BLaER1 (cell line): Measurements from ENCODE around the gene PICALM.

ENCODE experiments used
- H3K27ac ChIP-seq: shearing (Covaris generic); formaldehyde crosslinking; 2 replicates; pipeline ENCODE4 v1.8.1; 2022
- H3K27me3 ChIP-seq: shearing (Covaris generic); formaldehyde crosslinking; 2 replicates; pipeline ENCODE4 v1.8.1; 2022
- H3K36me3 ChIP-seq: shearing (Covaris generic); formaldehyde crosslinking; 2 replicates; pipeline ENCODE4 v1.8.1; 2022
- H3K4me1 ChIP-seq: shearing (Covaris generic); formaldehyde crosslinking; 2 replicates; pipeline ENCODE4 v1.8.1; 2022
- H3K4me2 ChIP-seq: shearing (Covaris generic); formaldehyde crosslinking; 2 replicates; pipeline ENCODE4 v1.8.1; 2022
- H3K4me3 ChIP-seq: shearing (Covaris generic); formaldehyde crosslinking; 2 replicates; pipeline ENCODE4 v1.8.1; 2022
- H3K9ac ChIP-seq: shearing (Covaris generic); formaldehyde crosslinking; 2 replicates; pipeline ENCODE4 v1.8.1; 2022
- H3K9me3 ChIP-seq: shearing (Covaris generic); formaldehyde crosslinking; 2 replicates; pipeline ENCODE4 v1.8.1; 2022
- H4K20me1 ChIP-seq: shearing (Covaris generic); formaldehyde crosslinking; 2 replicates; pipeline ENCODE4 v1.8.1; 2022
- Cebpa-rat ChIP-seq: shearing (Covaris generic); IDR thresholded peaks from 2 replicates; pipeline ENCODE4 v1.8.1; 2022

PICALM gene

GRCh38 chr11:86035164-86035563, 33.7 kb downstream of the PICALM start:
- no peak overlapping the region for H3K9ac ChIP-seq
- H3K4me2 ChIP-seq: no peak overlapping the region
- peaks cover 92% of the 10 kb centered on the region for H4K20me1 ChIP-seq
- no peak overlapping the region for H3K27ac ChIP-seq
- peaks cover 39% of the 10 kb centered on the region for H3K36me3 ChIP-seq
- H3K4me1 ChIP-seq: no peaks in the 10 kb centered on the region
- H3K9me3 ChIP-seq: no peaks in the 10 kb centered on the region
- H3K27me3 ChIP-seq: no peaks in the 10 kb centered on the region
- H3K4me3 ChIP-seq: no peak overlapping the region
- TF ChIP-seq Cebpa-rat: no peak

- H4K20me1 ChIP-seq: peaks cover 89% of the 10 kb centered on the region
- no peak overlapping the region for H3K4me2 ChIP-seq
- H3K27me3 ChIP-seq: no peaks in the 10 kb centered on the region
- TF ChIP-seq Cebpa-rat: no peak
- H3K4me3 ChIP-seq: no peak overlapping the region
- H3K36me3 ChIP-seq: peaks cover 38% of the 10 kb centered on the region
- no peaks in the 10 kb centered on the region for H3K4me1 ChIP-seq
- H3K9me3 ChIP-seq: no peaks in the 10 kb centered on the region
- H3K27ac ChIP-seq: no peak overlapping the region
- H3K9ac ChIP-seq: no peak overlapping the region
Observed at GRCh38 chr11:86034710-86035109, 34.2 kb downstream of the PICALM start.

DNA sequence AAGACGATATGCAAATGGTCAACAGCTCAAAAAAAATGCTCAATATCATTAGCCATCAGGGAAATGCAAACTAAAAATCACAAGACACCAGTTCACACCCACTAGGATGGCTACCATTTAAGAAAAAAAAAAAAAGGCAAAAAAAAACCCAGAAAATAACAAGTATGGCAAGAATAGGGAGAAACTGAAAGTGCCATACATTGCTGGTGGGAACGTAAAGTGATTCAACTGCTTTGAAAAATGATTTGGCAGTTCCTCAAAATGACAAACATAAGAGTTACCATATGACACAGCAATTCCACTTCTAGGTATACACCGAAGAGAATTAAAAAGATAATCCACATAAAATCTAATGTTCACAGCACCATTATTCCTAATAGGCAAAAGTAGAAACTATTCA, 47.5 kb downstream of the PICALM start:
- no peak overlapping the region for H3K4me3 ChIP-seq
- no peak for TF ChIP-seq Cebpa-rat
- peaks cover 80% of the 10 kb centered on the region for H3K36me3 ChIP-seq
- H3K4me2 ChIP-seq: no peak overlapping the region
- no peak overlapping the region for H3K9ac ChIP-seq
- H3K27me3 ChIP-seq: no peaks in the 10 kb centered on the region
- peaks cover 4% of the 10 kb centered on the region; the same call in 1 of the 2 replicates for H3K9me3 ChIP-seq
- peaks cover 14% of the 10 kb centered on the region; the same call in 1 of the 2 replicates for H4K20me1 ChIP-seq
- no peaks in the 10 kb centered on the region for H3K4me1 ChIP-seq
- H3K27ac ChIP-seq: no peak overlapping the region

GRCh38 chr11:86018249-86018648, 50.6 kb downstream of the PICALM start:
- Histone ChIP-seq H3K36me3 (peaks cover 68% of the 10 kb centered on the region), H3K4me2 (no peak overlapping the region)

GRCh38 chr11:86016451-86016850, 52.4 kb downstream of the PICALM start:
- peaks cover 21% of the 10 kb centered on the region; the same call in 1 of the 2 replicates for H4K20me1 ChIP-seq
- no peak overlapping the region for H3K9ac ChIP-seq
- H3K9me3 ChIP-seq: peaks cover 4% of the 10 kb centered on the region; the same call in 1 of the 2 replicates
- no peak for TF ChIP-seq Cebpa-rat
- no peaks in the 10 kb centered on the region for H3K27me3 ChIP-seq
- H3K4me2 ChIP-seq: no peak overlapping the region
- H3K27ac ChIP-seq: no peak overlapping the region
- H3K4me1 ChIP-seq: no peaks in the 10 kb centered on the region
- H3K36me3 ChIP-seq: peaks cover 61% of the 10 kb centered on the region
- no peak overlapping the region for H3K4me3 ChIP-seq

More at GRCh38 chr11:86018249-86018648, 50.6 kb downstream of the PICALM start:
- Histone ChIP-seq H3K4me3 (no peak overlapping the region), H3K9ac (no peak overlapping the region), H3K27ac (no peak overlapping the region), H3K27me3 (no peaks in the 10 kb centered on the region), H3K9me3 (peaks cover 4% of the 10 kb centered on the region; the same call in 1 of the 2 replicates), H3K4me1 (no peaks in the 10 kb centered on the region), H4K20me1 (peaks cover 21% of the 10 kb centered on the region; the same call in 1 of the 2 replicates)
- TF ChIP-seq Cebpa-rat: no peak

- H3K9ac ChIP-seq: no peak overlapping the region
- no peak overlapping the region for H3K4me3 ChIP-seq
- H3K4me1 ChIP-seq: no peaks in the 10 kb centered on the region
- H3K4me2 ChIP-seq: no peak overlapping the region
- TF ChIP-seq Cebpa-rat: no peak
- H3K9me3 ChIP-seq: no peaks in the 10 kb centered on the region
- H4K20me1 ChIP-seq: peaks cover 21% of the 10 kb centered on the region; the same call in 1 of the 2 replicates
- H3K27me3 ChIP-seq: no peaks in the 10 kb centered on the region
- H3K27ac ChIP-seq: no peak overlapping the region
- peaks cover 60% of the 10 kb centered on the region for H3K36me3 ChIP-seq
Observed at GRCh38 chr11:86015699-86016098, 53.2 kb downstream of the PICALM start.

DNA sequence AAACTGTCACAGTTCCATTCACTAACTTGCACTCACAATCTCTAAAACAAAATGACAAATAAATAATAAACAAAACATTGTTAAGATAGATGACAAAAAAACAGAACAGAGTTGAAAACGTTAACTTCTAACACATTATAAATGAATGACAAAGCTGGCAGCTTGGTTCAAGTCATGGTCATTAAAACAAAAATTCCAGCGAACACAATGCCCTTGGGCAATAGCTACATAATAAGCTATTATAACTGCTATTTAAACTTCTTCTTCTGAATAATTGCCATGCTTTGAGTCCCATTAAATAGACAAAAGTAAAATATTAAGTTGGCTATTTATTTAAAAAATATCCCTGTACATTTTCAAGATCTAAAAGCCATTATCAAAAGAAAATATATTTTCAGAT, 54.7 kb downstream of the PICALM start:
- no peak for TF ChIP-seq Cebpa-rat
- H3K36me3 ChIP-seq: peaks cover 64% of the 10 kb centered on the region

GRCh38 chr11:86013713-86014112, 55.2 kb downstream of the PICALM start:
- H3K4me2 ChIP-seq: no peak overlapping the region
- H3K4me1 ChIP-seq: no peaks in the 10 kb centered on the region
- H3K27ac ChIP-seq: no peak overlapping the region
- peaks cover 21% of the 10 kb centered on the region; the same call in 1 of the 2 replicates for H4K20me1 ChIP-seq
- no peak overlapping the region for H3K4me3 ChIP-seq
- H3K27me3 ChIP-seq: no peaks in the 10 kb centered on the region
- H3K9me3 ChIP-seq: no peaks in the 10 kb centered on the region
- TF ChIP-seq Cebpa-rat: no peak
- H3K9ac ChIP-seq: no peak overlapping the region
- H3K36me3 ChIP-seq: peaks cover 68% of the 10 kb centered on the region

More for the DNA sequence above, 54.7 kb downstream of the PICALM start:
- H3K27ac ChIP-seq: no peak overlapping the region
- no peak overlapping the region for H3K4me2 ChIP-seq
- no peak overlapping the region for H3K4me3 ChIP-seq
- no peaks in the 10 kb centered on the region for H3K9me3 ChIP-seq
- H3K4me1 ChIP-seq: no peaks in the 10 kb centered on the region
- H3K27me3 ChIP-seq: no peaks in the 10 kb centered on the region
- peaks cover 21% of the 10 kb centered on the region; the same call in 1 of the 2 replicates for H4K20me1 ChIP-seq
- no peak overlapping the region for H3K9ac ChIP-seq

- Histone ChIP-seq H3K36me3 (peaks cover 72% of the 10 kb centered on the region), H3K4me3 (no peak overlapping the region), H4K20me1 (peaks cover 5% of the 10 kb centered on the region; the same call in 1 of the 2 replicates)
Observed at GRCh38 chr11:86011175-86011574, 57.7 kb downstream of the PICALM start.

DNA sequence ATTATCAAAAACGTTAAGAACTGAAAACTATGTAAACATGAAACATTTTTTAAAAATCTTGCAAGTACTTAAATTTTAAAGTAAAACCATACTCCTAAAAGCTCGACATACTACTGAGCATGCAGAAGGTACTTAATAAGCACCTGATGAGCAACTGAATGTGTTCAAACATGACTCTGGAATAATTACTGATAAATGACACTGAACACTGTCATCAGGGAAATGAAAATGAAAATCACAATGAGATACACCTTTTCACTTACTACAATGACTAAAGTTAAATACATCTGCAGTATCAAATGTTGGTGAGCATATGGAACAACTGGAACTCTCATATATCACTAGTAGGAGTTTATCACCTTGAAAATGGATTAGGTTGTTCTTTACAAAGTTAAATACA, 65.2 kb downstream of the PICALM start:
- Histone ChIP-seq H3K9ac (no peak overlapping the region), H3K27ac (no peak overlapping the region), H3K36me3 (peaks cover 92% of the 10 kb centered on the region), H3K27me3 (no peaks in the 10 kb centered on the region), H4K20me1 (no peaks in the 10 kb centered on the region), H3K4me2 (no peak overlapping the region), H3K9me3 (no peaks in the 10 kb centered on the region), H3K4me3 (no peak overlapping the region), H3K4me1 (no peaks in the 10 kb centered on the region)
- no peak for TF ChIP-seq Cebpa-rat

More at GRCh38 chr11:86011175-86011574, 57.7 kb downstream of the PICALM start:
- H3K4me2 ChIP-seq: no peak overlapping the region
- H3K9ac ChIP-seq: no peak overlapping the region
- H3K4me1 ChIP-seq: no peaks in the 10 kb centered on the region
- no peaks in the 10 kb centered on the region for H3K27me3 ChIP-seq
- H3K9me3 ChIP-seq: no peaks in the 10 kb centered on the region
- H3K27ac ChIP-seq: no peak overlapping the region
- no peak for TF ChIP-seq Cebpa-rat

GRCh38 chr11:86002431-86002830, 66.5 kb downstream of the PICALM start:
- Histone ChIP-seq H3K4me1 (no peaks in the 10 kb centered on the region), H4K20me1 (no peaks in the 10 kb centered on the region), H3K4me3 (no peak overlapping the region), H3K9ac (no peak overlapping the region), H3K9me3 (no peaks in the 10 kb centered on the region), H3K27me3 (no peaks in the 10 kb centered on the region), H3K27ac (no peak overlapping the region), H3K36me3 (peaks cover 92% of the 10 kb centered on the region), H3K4me2 (no peak overlapping the region)
- no peak for TF ChIP-seq Cebpa-rat
